Inferior parietal cortex (tissue), 1 donor: ENCODE data around the gene SLC24A3.

Source experiments
- DNase-seq: peaks from one replicate; pipeline ENCODE4 v3.0.0-alpha.2; 2016; ENCODE audit errors: extremely low spot score

SLC24A3 gene

GRCh38 chr20:19456595-19457395, 244.4 kb downstream of the SLC24A3 start:
- DNase-seq: no peak

GRCh38 chr20:19457611-19458010, 245.2 kb downstream of the SLC24A3 start:
- DNase-seq: no peak

- no peak for DNase-seq
Measured at GRCh38 chr20:19460386-19460785, 247.9 kb downstream of the SLC24A3 start.

- no peak for DNase-seq
Measured at GRCh38 chr20:19462491-19462890, 250.0 kb downstream of the SLC24A3 start.

GRCh38 chr20:19463597-19463996, 251.2 kb downstream of the SLC24A3 start:
- no peak for DNase-seq

- DNase-seq: no peak
Measured at GRCh38 chr20:19465536-19465935, 253.1 kb downstream of the SLC24A3 start.

- DNase-seq: no peak
Measured at GRCh38 chr20:19466206-19466928, 253.9 kb downstream of the SLC24A3 start.

- no peak for DNase-seq
Measured at GRCh38 chr20:19473216-19473921, 260.9 kb downstream of the SLC24A3 start.

GRCh38 chr20:19473922-19474286, 261.5 kb downstream of the SLC24A3 start:
- DNase-seq: no peak

- no peak for DNase-seq
Measured at GRCh38 chr20:19478320-19478895, 266.0 kb downstream of the SLC24A3 start.

GRCh38 chr20:19482726-19483125, 270.3 kb downstream of the SLC24A3 start:
- no peak for DNase-seq

GRCh38 chr20:19483309-19483708, 270.9 kb downstream of the SLC24A3 start:
- no peak for DNase-seq

- DNase-seq: no peak
Measured at GRCh38 chr20:19486446-19486845, 274.0 kb downstream of the SLC24A3 start.

- no peak for DNase-seq
Measured at GRCh38 chr20:19487420-19487819, 275.0 kb downstream of the SLC24A3 start.

GRCh38 chr20:19491241-19491640, 278.8 kb downstream of the SLC24A3 start:
- no peak for DNase-seq

- no peak for DNase-seq
Measured at GRCh38 chr20:19492116-19492515, 279.7 kb downstream of the SLC24A3 start.

- DNase-seq: peak; percentile 8
Measured at GRCh38 chr20:19492687-19493336, 280.4 kb downstream of the SLC24A3 start.

- no peak for DNase-seq
Measured at GRCh38 chr20:19493794-19494495, 281.5 kb downstream of the SLC24A3 start.

GRCh38 chr20:19495905-19496703, 283.7 kb downstream of the SLC24A3 start:
- DNase-seq: no peak

GRCh38 chr20:19497064-19497463, 284.6 kb downstream of the SLC24A3 start:
- no peak for DNase-seq
